Midbrain (tissue), 1 donor: ENCODE measurements around the gene PSD.

Experiments
- DNase-seq: peaks from one replicate; lab custom pipeline; 2025; lab: John Stamatoyannopoulos, UW

Gene PSD

GRCh38 chr10:102404361-102405107 is 14.1 kb downstream of the PSD start:
- no peak for DNase-seq

- no peak for DNase-seq
These were observed 15.5 kb downstream of the PSD start for GRCh38 chr10:102403115-102403514.

GRCh38 chr10:102402512-102402896 is 16.1 kb downstream of the PSD start:
- no peak for DNase-seq

GRCh38 chr10:102401735-102402511 is 16.7 kb downstream of the PSD start:
- no peak for DNase-seq

- DNase-seq, result no peak
These were observed 17.3 kb downstream of the PSD start for GRCh38 chr10:102401342-102401654.

GRCh38 chr10:102400598-102401341 is 17.8 kb downstream of the PSD start:
- no peak for DNase-seq

GRCh38 chr10:102400076-102400475 is 18.5 kb downstream of the PSD start:
- no peak for DNase-seq

GRCh38 chr10:102399217-102400021 is 19.2 kb downstream of the PSD start:
- DNase-seq, result peak; percentile 87

GRCh38 chr10:102398172-102399020 is 20.2 kb downstream of the PSD start:
- DNase-seq, result no peak

GRCh38 chr10:102397222-102398171 is 21.1 kb downstream of the PSD start:
- no peak for DNase-seq

- DNase-seq, result no peak
These were observed 21.8 kb downstream of the PSD start for GRCh38 chr10:102396730-102397151.

GRCh38 chr10:102396317-102396650 is 22.3 kb downstream of the PSD start:
- DNase-seq, result no peak

- DNase-seq, result peak; percentile 89
These were observed 22.9 kb downstream of the PSD start, which contains the start of gene NFKB2 for GRCh38 chr10:102395400-102396316. Gene NFKB2 (plus strand): TSS chr10:102395705. CDS start chr10:102395960, 255 bp downstream.

GRCh38 chr10:102394801-102395399 is 23.7 kb downstream of the PSD start:
- no peak for DNase-seq

GRCh38 chr10:102394079-102394800 is 24.3 kb downstream of the PSD start:
- peak; percentile 86 for DNase-seq

GRCh38 chr10:102393411-102394078 is 25.0 kb downstream of the PSD start:
- DNase-seq, result no peak

GRCh38 chr10:102392306-102392705 is 26.3 kb downstream of the PSD start:
- no peak for DNase-seq
